Measurements from ENCODE around the gene FOLH1. TPM values are rescaled to one million over a fixed set of nuclear protein-coding genes. Genes with fewer than 3 reads are reported as not detected.
A peak's percentile ranks its signal among the peaks of the same experiment; 100 is the strongest.
"Not testable (repeated sequence)": the region's sequence is repeated elsewhere in the genome, so short reads cannot be mapped to it uniquely, and the experiment has no call there.

Gene FOLH1
- polyA plus RNA-seq, 1 donor (not counting 4 experiments of a cell fraction or from before 2014, with no cell fraction given) = 1.0 TPM

- dilution Hi-C loops (cut with MboI; ENCODE audit: extremely low pct_ligation_motif_present, low sequenced_read_pairs); H3K4me3 ChIP-seq (ENCODE audit: control insufficient read depth in 2 of 3, extremely low read depth in 1 of 3, insufficient read depth in 2 of 3, low read depth in 1 of 3, low read length in 3 of 3); H3K9me1 ChIP-seq (ENCODE audit: control insufficient read depth, extremely low read depth, insufficient read depth, low read length); FAIRE-seq; H3K4me2 ChIP-seq (ENCODE audit: control insufficient read depth, extremely low read depth, insufficient read depth, low read depth, low read length); H3K9me3 ChIP-seq (ENCODE audit: control insufficient read depth, low read depth, low read length); H3K27me3 ChIP-seq (ENCODE audit: control insufficient read depth, extremely low read depth, insufficient read depth, low read length); H3K27ac ChIP-seq (ENCODE audit: control insufficient read depth, insufficient read depth, low read length); H2AFZ ChIP-seq (ENCODE audit: control insufficient read depth, low read length); H3K79me2 ChIP-seq (ENCODE audit: control insufficient read depth, insufficient read depth, low read length); H3K36me3 ChIP-seq (ENCODE audit: control insufficient read depth in 2 of 2, extremely low read depth in 1 of 2, insufficient read depth in 2 of 2, low read length in 2 of 2); H3K9ac ChIP-seq (ENCODE audit: control insufficient read depth, extremely low read depth, insufficient read depth, low read length); H4K20me1 ChIP-seq (ENCODE audit: control insufficient read depth, extremely low read depth, insufficient read depth, low read length); DNase-seq (ENCODE audit: low read depth, low spot score); H3K4me1 ChIP-seq (ENCODE audit: control insufficient read depth, extremely low read depth, insufficient read depth, low read length): not testable (repeated sequence)
These were observed 21.6 kb upstream of the FOLH1 start for GRCh38 chr11:49230001-49230400.

GRCh38 chr11:49229136-49229535 is 20.7 kb upstream of the FOLH1 start:
- H3K79me2 ChIP-seq (ENCODE audit: control insufficient read depth, insufficient read depth, low read length); DNase-seq (ENCODE audit: low read depth, low spot score); H4K20me1 ChIP-seq (ENCODE audit: control insufficient read depth, extremely low read depth, insufficient read depth, low read length); H3K9me3 ChIP-seq (ENCODE audit: control insufficient read depth, low read depth, low read length); dilution Hi-C loops (cut with MboI; ENCODE audit: extremely low pct_ligation_motif_present, low sequenced_read_pairs); H3K27ac ChIP-seq (ENCODE audit: control insufficient read depth, insufficient read depth, low read length); H3K9ac ChIP-seq (ENCODE audit: control insufficient read depth, extremely low read depth, insufficient read depth, low read length); H3K4me2 ChIP-seq (ENCODE audit: control insufficient read depth, extremely low read depth, insufficient read depth, low read depth, low read length); H3K4me3 ChIP-seq (ENCODE audit: control insufficient read depth in 2 of 3, extremely low read depth in 1 of 3, insufficient read depth in 2 of 3, low read depth in 1 of 3, low read length in 3 of 3); H3K27me3 ChIP-seq (ENCODE audit: control insufficient read depth, extremely low read depth, insufficient read depth, low read length); H3K4me1 ChIP-seq (ENCODE audit: control insufficient read depth, extremely low read depth, insufficient read depth, low read length); H3K36me3 ChIP-seq (ENCODE audit: control insufficient read depth in 2 of 2, extremely low read depth in 1 of 2, insufficient read depth in 2 of 2, low read length in 2 of 2); H3K9me1 ChIP-seq (ENCODE audit: control insufficient read depth, extremely low read depth, insufficient read depth, low read length); FAIRE-seq; H2AFZ ChIP-seq (ENCODE audit: control insufficient read depth, low read length): not testable (repeated sequence)

DNA sequence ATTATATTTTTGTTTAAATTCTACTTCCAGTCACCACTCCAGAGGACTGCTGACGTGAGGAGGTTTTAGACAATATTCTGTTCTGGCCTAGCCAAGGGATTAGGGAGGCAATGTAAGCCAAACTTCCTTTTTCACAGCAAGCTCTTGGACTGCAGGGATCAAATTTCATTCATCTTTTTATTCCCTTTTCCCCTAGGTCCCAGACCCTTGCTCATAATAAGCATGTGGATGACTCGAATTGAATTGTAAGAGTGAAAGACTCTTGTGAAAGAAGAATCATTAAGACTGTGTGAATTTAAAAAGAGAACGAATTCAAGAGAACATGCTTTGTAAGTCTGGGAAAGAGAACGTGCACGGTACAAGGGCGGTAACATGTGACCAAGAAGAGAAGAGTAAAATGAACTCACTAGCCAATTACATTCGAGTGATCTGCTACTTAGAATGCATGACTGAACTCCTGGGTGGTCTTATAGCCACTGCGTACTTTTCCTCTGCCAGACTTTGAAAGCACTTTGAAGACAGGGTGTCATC is 16.9 kb upstream of the FOLH1 start:
- H3K9me1 ChIP-seq (ENCODE audit: control insufficient read depth, extremely low read depth, insufficient read depth, low read length); dilution Hi-C loops (cut with MboI; ENCODE audit: extremely low pct_ligation_motif_present, low sequenced_read_pairs); H3K79me2 ChIP-seq (ENCODE audit: control insufficient read depth, insufficient read depth, low read length); H3K9me3 ChIP-seq (ENCODE audit: control insufficient read depth, low read depth, low read length); H3K4me1 ChIP-seq (ENCODE audit: control insufficient read depth, extremely low read depth, insufficient read depth, low read length); H4K20me1 ChIP-seq (ENCODE audit: control insufficient read depth, extremely low read depth, insufficient read depth, low read length); H3K27ac ChIP-seq (ENCODE audit: control insufficient read depth, insufficient read depth, low read length); H3K9ac ChIP-seq (ENCODE audit: control insufficient read depth, extremely low read depth, insufficient read depth, low read length); H3K27me3 ChIP-seq (ENCODE audit: control insufficient read depth, extremely low read depth, insufficient read depth, low read length); H2AFZ ChIP-seq (ENCODE audit: control insufficient read depth, low read length); DNase-seq (ENCODE audit: low read depth, low spot score); H3K36me3 ChIP-seq (ENCODE audit: control insufficient read depth in 2 of 2, extremely low read depth in 1 of 2, insufficient read depth in 2 of 2, low read length in 2 of 2); H3K4me3 ChIP-seq (ENCODE audit: control insufficient read depth in 2 of 3, extremely low read depth in 1 of 3, insufficient read depth in 2 of 3, low read depth in 1 of 3, low read length in 3 of 3); H3K4me2 ChIP-seq (ENCODE audit: control insufficient read depth, extremely low read depth, insufficient read depth, low read depth, low read length): not testable (repeated sequence)
- peak; percentile 9 for FAIRE-seq
